AG09309 (cell line): ENCODE results near the gene ACBD6.

ENCODE experiments used
- DNase-seq: peaks from one replicate; pipeline ENCODE4 v3.0.0-alpha.2; 2010; ENCODE audit warnings: low read depth
- H3K4me3 ChIP-seq: 2 replicates; pipeline ENCODE4 v1.5.1; 2011; ENCODE audit warnings: mild to moderate bottlenecking, low read depth, low read length, moderate library complexity; ENCODE audit not compliant: control insufficient read depth
- TF ChIP-seq, protein P1 (sequence below): IDR thresholded peaks from 2 replicates; pipeline ENCODE4 v1.5.1; 2011; ENCODE audit warnings: mild to moderate bottlenecking, low read depth, low read length, inconsistent platforms; ENCODE audit not compliant: insufficient read depth, control insufficient read depth; ENCODE audit errors: missing control alignments

Gene ACBD6

DNA sequence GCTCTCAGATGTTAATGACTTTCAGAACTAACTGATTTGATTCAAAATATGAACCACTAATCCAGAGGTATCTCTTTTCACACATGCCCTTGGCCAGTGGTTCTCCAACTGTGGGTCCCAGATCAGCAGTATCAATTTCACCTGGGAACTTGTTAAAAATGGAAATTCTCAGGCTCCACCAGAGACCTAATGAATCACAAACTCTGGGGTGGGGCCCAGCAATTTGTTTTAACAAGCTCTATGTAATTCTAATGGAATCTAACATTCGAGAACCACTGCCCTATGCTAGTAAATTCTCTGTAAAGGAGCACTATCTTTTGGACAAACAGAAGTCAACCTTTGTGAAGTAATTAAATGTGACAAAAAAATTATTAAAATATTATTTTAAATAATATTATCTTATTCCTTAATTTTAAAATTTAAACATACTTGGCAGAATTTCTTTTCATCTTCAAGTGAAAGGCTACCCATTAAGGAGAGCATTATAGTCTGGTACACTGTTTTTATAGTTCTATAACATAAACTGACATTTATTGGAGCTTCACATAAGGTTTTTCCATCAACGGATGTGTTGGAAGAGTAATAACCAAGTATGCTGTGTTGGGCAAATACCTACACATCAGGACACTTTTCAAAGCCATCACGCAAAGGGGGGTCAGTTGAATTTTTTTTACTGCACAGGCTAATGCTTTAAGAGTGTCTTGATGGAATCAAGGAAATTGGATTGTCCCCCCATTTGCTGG is 141.9 kb downstream of the ACBD6 start:
- DNase-seq = peak; percentile 10
- H3K4me3 ChIP-seq = no peak overlapping the region
- TF ChIP-seq, protein P1, sequence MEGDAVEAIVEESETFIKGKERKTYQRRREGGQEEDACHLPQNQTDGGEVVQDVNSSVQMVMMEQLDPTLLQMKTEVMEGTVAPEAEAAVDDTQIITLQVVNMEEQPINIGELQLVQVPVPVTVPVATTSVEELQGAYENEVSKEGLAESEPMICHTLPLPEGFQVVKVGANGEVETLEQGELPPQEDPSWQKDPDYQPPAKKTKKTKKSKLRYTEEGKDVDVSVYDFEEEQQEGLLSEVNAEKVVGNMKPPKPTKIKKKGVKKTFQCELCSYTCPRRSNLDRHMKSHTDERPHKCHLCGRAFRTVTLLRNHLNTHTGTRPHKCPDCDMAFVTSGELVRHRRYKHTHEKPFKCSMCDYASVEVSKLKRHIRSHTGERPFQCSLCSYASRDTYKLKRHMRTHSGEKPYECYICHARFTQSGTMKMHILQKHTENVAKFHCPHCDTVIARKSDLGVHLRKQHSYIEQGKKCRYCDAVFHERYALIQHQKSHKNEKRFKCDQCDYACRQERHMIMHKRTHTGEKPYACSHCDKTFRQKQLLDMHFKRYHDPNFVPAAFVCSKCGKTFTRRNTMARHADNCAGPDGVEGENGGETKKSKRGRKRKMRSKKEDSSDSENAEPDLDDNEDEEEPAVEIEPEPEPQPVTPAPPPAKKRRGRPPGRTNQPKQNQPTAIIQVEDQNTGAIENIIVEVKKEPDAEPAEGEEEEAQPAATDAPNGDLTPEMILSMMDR = no peak

DNA sequence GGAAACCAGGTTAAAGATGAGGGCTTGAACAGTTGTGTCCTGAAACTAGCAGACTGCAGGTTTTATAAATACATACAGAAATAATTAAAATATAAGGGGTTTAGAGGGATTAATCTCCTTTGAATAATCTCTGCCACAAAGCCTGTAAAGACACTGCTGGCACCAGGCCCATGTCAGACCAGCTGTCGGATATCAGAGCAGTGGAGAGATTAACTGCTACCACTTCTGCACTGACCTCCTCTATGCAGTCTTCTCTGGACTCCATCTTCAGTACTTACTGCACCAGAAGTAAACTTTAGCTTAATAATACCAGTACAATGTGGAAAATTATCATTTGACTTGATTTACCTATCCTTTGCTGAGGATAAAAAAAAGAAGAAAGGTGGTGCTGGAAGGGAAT is 143.7 kb downstream of the ACBD6 start:
- no peak for DNase-seq
- TF ChIP-seq, protein P1 = no peak
- H3K4me3 ChIP-seq = no peak overlapping the region

DNA sequence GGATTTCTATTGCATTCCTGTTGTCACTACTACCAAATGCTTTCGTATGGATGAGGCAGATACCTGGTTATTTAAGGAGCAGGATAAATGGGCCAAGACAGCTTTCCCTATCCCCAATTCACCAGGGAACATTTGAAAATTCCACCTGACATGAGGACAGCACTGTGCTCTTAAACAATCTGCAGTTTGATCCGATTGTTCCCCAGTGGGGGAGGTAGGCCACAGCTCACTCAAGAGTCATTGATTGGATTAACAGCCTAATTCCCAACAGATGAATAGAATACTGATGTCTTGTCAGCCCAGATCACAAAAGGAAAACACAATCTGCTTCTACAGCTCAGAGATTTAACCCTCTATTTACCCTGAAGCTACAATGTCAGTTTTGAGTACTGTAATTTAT is 148.4 kb downstream of the ACBD6 start:
- no peak for DNase-seq
- TF ChIP-seq, protein P1 = no peak
- H3K4me3 ChIP-seq = no peak overlapping the region

DNA sequence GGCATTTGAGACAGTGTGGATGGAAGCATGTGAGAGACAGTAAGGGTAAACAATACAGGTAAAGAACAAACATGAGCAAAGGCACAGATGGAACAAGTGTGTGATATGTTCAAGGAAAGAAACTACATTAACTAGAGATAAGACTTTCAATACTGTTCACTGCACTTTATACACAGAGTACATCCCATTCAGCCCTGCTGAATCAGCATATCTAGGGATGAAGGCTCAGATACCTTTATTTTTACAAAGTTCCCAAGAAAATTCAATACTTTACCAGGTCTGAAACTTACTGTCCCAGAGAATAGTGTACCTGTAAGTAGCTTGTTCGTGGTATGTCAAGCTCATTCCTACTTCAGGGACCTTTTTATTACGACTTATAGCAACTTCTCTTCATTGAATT is 149.8 kb downstream of the ACBD6 start:
- H3K4me3 ChIP-seq = no peak overlapping the region
- TF ChIP-seq, protein P1 = no peak
- DNase-seq = no peak

DNA sequence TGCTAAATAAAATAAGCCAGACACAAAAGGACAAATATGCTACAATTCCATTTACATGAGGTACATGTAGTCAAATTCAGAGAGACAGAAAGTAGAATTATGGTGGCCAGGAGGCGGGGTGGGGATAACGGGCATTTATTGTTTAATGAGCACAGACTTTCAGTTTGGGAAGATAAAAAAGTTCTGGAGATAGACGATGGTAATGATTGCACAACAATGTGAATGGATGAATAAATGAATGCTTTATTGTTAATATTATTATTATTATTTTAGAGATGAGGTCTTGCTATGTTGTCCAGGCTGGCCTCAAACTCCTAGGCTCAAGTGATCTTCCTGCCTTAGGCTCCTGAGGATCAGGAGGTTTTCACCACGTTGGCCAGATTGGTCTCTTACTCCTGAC is 150.4 kb downstream of the ACBD6 start:
- no peak for DNase-seq
- TF ChIP-seq, protein P1 = no peak
- no peak overlapping the region for H3K4me3 ChIP-seq

DNA sequence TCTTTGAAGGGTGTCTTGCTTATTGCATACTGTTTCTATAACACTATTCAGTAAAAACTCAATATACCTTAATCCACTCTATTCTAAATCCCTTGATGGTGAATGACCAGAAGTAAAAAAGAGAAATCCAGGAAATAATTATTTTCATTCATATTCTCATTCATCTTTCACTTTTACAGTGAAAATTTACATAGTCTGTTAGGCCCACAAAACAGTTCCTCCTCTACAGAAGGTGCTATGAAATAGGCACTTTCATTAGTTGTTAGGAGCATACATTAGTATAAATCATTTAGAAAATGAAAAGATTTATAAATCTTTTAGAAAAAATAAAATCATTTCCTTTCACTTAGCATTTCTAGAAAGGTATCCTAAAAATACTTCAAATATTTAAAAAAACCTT is 157.2 kb downstream of the ACBD6 start:
- DNase-seq = no peak
- TF ChIP-seq, protein P1 = no peak
- no peak overlapping the region for H3K4me3 ChIP-seq
